Measurements from ENCODE around the gene GALNTL6. TPM values are rescaled to one million over a fixed set of nuclear protein-coding genes. Genes with fewer than 3 reads are reported as not detected.

Gene GALNTL6
- total RNA-seq, 1 experiment from 2014 or later, result not detected

GRCh38 chr4:172104539-172104938 lies 291.3 kb downstream of the GALNTL6 start:
- no peak for TF ChIP-seq CTCF (conservative IDR thresholded peaks at IDR 0.05)
- H2BK5ac ChIP-seq (ENCODE audit: insufficient read length, low read length), result no peak overlapping the region
- Mint-ChIP-seq H3K27me3 (ENCODE audit: low read depth) (no peaks in the 10 kb centered on the region), H3K9me3 (no peaks in the 10 kb centered on the region), H3K27ac (no peak overlapping the region), H3K4me3 (no peak overlapping the region), H3K4me1 (no peaks in the 10 kb centered on the region), H3K36me3 (ENCODE audit: insufficient read depth in 1 of 3, low read depth in 3 of 3) (peaks cover 0 to 1% (median 0%) of the 10 kb centered on the region in 3 experiments; a peak in 1 of 7 replicates)
- H2BK120ac ChIP-seq (ENCODE audit: low read depth, low read length, poor library complexity, severe bottlenecking), result no peak overlapping the region
- no peak overlapping the region for H3K9ac ChIP-seq (ENCODE audit: extremely low read depth, insufficient read length, low read length)
- H3K4ac ChIP-seq (ENCODE audit: low read depth, low read length), result no peak overlapping the region
- H3K18ac ChIP-seq (ENCODE audit: insufficient read length, low read depth, low read length), result no peak overlapping the region
- no peak overlapping the region for H4K5ac ChIP-seq (ENCODE audit: insufficient read length, low read depth, low read length)
- no peaks in the 10 kb centered on the region for H4K20me1 ChIP-seq (ENCODE audit: control insufficient read depth, insufficient read depth, insufficient read length)
- H3K4me2 ChIP-seq (ENCODE audit: insufficient read depth, insufficient read length, low read length), result no peak overlapping the region
- no peak overlapping the region for H2BK15ac ChIP-seq (ENCODE audit: low read depth, low read length)
- no peak overlapping the region for H2BK20ac ChIP-seq (ENCODE audit: low read depth, low read length, poor library complexity, severe bottlenecking)
- H3K79me1 ChIP-seq (ENCODE audit: insufficient read depth, low read depth, low read length, poor library complexity, severe bottlenecking), result no peaks in the 10 kb centered on the region
- H4K8ac ChIP-seq (replicated peaks; ENCODE audit: insufficient read length, low read depth, low read length), result no peak overlapping the region
- H4K91ac ChIP-seq (ENCODE audit: insufficient read length, low read depth, low read length), result no peak overlapping the region
- H3K14ac ChIP-seq (ENCODE audit: insufficient read depth, low read length), result no peak overlapping the region
- H2BK12ac ChIP-seq (ENCODE audit: insufficient read length, low read depth, low read length), result no peak overlapping the region
- H3K23me2 ChIP-seq (ENCODE audit: insufficient read length, low read depth, low read length, poor library complexity, severe bottlenecking), result no peaks in the 10 kb centered on the region
- no peaks in the 10 kb centered on the region for H3K4me1 ChIP-seq (ENCODE audit: insufficient read depth, low read length)
- no peak overlapping the region for H3K27ac ChIP-seq (ENCODE audit: insufficient read length, low read depth, low read length)
- no peak for DNase-seq
- no peak overlapping the region for H3T11ph ChIP-seq (ENCODE audit: low read length)
- no CpG with 5 or more reads among the region's 2 CpGs for whole genome bisulfite sequencing (ENCODE audit: extremely low coverage, insufficient read length, low lambda C conversion rate)
- H3K27me3 ChIP-seq (ENCODE audit: insufficient read depth, low read length), result no peaks in the 10 kb centered on the region
- no peak overlapping the region for H2AK5ac ChIP-seq (ENCODE audit: insufficient read length, low read length)
- no peak overlapping the region for H3K56ac ChIP-seq (ENCODE audit: insufficient read length, low read depth, low read length)
- no peaks in the 10 kb centered on the region for H3K9me3 ChIP-seq (ENCODE audit: control insufficient read depth, low read depth, low read length)
- H3K23ac ChIP-seq (ENCODE audit: insufficient read length, low read depth, low read length), result no peak overlapping the region
- no peak overlapping the region for H2AFZ ChIP-seq (ENCODE audit: low read length)
- no peaks in the 10 kb centered on the region for H3K79me2 ChIP-seq (ENCODE audit: insufficient read depth, low read length)
